IPS-NIHi7 (cell line): Measurements from ENCODE around the gene TMEM154.
"Not testable (repeated sequence)": the region's sequence is repeated elsewhere in the genome, so short reads cannot be mapped to it uniquely, and the experiment has no call there.

ENCODE experiments used
- DNase-seq: peaks from one replicate; pipeline ENCODE4 v3.0.0; 2012; ENCODE audit warnings: mixed read lengths; ENCODE audit errors: extremely low spot score

The TMEM154 gene

DNA sequence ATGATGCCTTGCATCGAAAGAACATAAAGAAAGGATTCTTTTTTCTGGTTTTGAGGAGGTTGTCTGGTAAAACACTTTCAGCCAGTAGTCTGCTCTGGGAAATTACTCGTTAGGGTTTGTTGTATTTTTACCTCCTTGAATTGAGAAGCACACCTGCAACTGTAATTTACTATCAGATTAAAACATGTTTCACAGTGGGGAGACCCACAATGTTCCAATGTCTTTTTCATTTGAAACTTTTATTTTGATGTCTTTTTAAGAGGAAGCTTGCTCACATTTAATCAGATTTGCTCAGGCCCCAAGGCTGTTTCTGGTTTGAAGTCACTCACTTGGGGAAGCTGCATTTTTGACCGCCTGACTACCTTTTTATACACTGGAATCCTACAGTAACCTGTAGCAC, 12.0 kb downstream of the TMEM154 start:
- no peak for DNase-seq

DNA sequence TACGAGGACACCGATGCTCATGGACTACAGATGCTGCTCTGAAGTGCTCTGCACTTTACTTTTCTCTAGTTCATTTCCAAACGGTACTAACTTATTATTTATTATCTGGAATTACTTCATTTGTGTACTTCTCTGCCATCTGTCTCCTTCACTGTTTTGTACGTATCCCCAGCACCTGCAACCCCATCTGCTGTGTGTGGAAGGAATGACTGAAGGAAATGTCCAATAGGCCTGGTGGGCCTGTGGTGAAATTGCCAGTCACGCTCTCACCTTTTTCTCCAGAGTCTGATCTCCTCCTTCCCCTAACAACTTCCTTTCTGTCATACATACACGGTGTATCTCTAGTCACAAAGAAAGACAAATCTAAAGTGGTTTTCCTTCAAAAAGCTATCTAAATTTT, 12.9 kb downstream of the TMEM154 start:
- DNase-seq = no peak

DNA sequence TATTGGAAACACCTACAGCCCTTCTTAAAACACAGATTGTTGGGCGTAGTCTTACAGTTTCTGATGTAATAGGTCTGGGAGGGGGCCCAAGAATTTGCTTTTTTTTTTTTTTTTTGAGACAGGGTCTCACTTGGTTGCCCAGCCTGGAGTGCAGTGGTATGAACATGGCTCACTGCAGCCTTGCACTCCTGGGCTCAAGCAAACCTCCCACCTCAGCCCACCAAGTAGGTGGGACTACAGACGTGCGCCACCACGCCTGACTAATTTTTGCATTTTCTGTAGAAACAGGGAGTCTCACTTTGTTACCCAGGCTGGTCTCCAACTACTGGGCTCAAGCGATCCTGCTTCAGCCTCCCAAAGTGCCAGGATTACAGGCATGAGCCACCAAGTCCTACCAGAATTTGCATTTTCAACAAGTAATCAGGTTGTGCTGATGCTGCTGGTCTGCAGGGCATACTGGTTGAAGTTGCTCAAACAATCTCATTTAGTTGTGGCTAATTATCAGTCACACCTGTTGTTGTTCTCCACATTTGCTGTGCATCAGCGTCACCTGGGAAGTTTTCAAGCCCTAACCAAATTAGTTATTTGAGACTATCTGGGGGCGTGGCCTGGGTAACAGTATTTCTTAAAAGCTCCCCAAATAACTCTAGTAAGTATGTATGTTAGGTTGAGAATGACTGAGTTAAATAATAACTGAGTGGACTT, 14.0 kb downstream of the TMEM154 start:
- no peak for DNase-seq

DNA sequence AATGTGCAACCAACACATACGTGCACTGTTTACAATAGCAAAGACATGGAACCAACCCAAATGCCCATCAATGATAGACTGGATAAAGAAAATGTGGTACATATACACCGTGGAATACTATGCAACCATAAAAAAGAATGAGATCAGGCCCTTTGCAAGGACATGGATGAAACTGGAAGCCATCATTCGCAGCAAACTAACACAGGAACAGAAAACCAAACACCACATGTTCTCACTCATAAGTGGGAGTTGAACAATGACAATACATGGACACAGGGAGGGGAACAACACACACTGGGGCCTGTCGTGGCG, 15.8 kb downstream of the TMEM154 start:
- DNase-seq = not testable (repeated sequence)

DNA sequence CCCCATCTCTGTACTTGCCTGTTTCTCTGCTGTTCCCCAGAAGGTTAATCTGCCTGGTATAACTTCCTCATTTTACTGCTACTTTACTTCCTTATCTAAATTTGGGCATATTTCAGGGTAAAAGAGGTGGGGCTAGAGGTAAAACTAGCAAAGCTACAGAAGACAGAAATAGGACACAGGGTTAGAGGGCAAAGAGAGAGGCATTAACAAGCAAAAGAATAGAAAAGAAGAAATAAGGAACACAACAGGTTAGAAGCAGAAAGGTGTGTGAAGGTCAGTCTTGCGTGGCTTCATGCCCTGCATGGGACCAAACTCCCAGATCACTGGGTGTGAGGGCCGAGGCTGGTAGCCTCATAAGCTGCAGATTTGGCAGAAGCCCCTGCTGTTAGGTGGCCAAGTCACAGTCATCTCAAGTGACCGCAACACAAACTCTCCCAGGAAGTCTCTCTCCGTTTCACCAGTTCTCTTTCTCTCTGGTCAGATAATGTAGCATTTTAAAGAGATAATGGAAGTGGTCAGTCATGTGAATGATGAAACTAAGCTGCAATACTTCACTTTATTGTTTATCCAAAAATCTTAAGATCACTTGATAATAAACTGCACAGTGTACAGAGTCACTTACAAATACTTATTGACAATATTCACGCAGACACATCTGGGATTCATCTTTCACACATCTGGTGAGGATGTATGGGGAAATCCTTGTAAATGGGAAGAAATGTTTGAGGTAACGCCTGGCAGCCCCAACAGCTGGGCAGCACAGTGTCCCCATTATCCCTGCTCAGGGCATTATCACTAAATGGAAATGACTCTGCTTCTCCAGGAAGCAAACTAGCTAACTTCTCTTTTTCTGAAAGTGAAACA, 16.4 kb downstream of the TMEM154 start:
- no peak for DNase-seq

DNA sequence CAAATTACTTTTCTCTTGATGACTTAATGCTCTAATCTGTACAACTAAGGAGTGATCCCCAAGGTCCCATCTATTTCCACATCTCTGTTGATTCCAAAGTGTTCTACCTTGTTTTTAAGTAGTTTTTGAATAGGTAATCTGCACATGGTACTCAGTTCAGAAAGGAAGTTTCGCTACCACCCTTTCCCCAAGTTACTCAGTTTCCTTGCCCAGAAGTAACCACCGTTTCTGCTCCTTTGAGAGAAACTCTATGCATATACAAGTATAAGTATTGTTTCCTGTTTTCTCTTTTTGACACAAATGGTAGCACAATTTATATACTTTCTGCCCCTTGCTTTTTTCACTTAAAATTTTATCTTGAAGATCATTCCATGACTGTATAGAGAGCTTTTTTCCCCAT, 18.1 kb downstream of the TMEM154 start:
- no peak for DNase-seq

DNA sequence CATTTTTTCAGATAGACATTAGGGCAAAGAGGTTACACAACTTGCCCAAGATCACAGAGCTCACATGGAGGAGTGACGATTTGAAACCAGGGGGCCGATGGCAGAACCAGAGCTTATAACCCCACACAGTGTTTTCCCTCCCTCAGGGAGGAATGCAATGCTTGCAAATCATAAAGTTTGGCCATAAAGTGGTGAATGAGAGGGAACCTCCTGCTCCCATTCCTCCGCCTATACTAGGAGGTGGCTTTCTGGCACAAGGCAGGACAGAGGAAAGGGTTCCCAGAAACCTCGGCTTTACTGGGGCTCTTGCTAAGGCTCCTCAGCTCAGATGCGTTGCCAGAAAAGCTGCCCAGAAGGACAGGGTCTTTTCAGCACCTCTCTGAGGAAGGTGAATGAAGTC, 19.3 kb downstream of the TMEM154 start:
- DNase-seq = no peak

DNA sequence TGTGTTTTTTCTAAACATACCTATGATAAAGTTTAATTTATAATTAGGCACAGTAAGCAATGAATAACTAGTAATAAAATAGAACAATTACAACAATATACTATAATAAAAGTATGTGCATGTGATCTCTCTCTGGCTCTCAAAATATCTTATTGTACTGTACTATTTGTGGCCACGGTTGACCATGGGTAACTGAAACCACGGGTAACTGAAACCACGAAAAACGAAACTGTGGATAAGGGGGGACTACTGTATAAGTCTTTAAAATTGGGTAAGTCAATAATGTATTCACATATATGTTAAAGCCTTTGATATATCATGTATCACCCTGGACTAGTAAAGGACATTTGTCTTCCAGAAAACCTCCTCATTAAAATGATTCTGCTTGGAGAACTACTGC, 20.0 kb downstream of the TMEM154 start:
- no peak for DNase-seq

DNA sequence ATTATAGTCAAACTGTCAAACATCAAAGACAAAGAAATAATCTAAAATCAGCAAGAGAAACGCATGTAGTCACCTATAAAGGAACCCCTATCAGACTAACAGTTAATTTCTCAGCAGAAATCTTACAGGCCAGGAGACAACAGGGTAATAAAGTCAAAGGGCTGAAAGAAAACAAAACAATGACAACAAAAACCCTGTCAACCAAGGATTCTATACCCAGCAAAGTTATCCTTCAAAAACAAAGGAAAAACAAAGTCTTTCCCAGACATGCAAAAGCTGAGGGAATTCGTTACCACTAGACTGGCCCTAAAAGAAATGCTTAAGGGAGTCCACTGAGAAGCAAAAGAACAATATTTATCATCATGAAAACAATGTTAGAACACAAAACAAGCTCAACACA, 22.1 kb downstream of the TMEM154 start:
- no peak for DNase-seq

DNA sequence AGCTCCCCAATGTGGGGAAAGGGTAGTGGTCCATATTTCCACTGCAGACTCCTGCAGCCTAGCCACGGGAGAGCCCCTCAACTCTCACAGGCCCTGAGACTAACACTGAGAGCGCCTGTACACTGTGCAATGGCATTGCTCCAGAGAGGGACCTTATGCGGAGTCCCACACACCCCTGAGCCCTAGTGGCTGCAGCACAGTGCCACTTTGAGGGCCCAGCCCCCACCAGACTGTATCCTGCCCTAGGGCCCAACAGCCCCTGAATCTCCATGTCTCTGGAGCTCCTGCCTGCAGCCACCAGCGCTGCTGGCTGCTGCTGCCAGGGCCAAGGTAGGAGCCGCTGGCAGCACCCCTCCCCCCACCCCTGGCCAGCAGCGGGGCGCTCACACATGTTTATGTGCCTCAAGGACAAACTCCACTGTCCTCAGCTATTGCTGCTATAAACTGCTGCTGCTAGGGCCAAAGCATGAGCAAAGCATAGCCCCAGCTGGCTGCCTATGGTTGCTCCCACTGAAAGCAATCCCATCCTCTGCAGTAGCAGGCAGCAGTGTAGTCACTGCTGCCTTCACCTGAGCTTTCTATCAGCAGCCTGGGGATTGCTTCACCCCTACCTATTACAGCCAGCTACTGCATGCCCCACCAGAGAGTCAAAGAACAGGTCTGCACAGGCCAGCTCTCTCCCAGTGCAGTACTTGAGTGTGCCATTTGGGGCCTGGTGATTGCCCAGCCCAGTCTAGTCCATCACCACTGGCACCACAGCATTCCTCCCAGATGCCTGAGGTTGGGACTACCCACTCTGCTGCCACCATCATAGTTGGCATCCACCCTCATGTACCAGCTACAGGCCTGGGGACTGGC, 24.3 kb downstream of the TMEM154 start:
- no peak for DNase-seq

DNA sequence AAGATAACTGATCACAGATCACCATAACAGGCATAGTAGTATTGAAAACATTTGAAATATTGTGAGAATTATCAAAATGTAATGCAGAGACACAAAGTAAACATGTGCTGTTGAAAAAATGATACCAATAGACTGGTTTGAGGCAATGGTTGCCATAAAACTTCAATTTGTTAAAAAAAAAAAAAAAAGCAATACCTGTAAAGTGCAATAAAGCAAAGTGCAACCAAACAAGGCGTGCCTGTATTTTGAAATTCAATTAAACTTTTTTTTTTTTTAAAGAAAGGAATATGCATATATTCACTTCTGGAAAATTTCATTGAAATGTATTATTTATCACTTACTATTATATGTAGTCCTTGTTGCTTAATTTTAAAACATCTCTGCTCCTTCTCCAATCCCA, 27.7 kb downstream of the TMEM154 start:
- DNase-seq = no peak

DNA sequence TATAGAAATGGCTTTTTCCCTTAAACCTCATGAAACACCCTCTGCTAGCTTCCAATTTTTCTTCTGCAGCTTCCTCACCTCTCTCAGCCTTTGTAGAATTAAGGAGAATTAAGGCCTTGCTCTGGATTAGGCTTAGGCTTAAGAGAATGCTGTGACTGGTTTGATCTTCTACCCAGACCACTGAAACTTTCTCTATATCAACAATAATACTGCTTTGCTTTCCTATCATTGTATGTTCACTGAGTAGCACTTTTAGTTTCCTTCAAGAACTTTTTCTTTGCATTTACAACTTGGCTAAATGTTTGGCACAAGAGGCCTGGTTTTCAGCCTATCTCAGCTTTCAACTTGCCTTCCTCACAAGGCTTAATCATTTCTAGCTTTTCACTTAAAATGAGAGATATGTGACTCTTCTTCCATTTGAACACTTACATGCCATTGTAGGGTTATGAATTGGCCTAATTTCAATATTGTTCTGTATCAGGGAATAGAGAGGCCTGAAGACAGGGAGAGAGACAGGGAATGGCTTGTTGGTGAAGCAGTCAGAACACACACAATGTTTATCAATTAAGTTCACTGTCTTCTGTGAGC, 28.2 kb downstream of the TMEM154 start:
- DNase-seq = no peak

DNA sequence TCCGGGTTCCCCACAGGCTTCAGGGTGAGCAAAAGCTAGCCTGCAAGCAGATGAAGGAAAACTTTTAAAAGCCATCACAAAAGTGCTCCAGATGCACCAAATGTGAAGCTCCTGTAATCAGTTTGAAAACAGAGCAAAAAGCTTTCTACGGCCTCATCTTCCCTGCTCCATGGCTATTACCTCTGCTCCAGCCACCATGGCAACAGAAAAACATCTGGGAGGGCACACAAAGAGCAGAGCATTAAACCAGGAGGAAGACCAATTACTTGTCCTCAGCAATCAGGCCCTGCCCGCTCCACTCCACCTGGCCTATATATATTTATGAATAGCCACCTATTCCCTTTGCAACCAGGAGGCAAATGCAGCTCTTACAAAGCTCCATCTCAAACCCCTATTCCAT, 33.6 kb downstream of the TMEM154 start:
- DNase-seq = no peak

DNA sequence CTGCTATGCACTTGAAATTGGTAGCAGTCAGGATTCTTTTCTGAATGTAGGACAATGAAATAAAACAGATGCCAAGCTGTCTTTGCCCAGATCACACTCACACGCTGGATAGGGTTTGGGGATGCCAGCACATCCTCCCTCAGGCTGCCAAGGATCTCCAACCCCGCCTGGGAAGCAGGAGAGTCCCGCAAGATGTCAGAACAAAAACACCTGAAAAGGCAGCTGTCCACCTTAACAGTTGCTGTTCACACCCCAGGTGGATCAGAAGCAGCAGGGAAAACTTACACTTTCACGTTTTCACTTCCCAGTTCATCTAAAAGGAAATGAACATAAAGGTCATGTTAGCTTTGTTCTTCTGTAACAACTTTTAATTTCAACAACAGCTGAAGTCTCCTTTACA, 35.7 kb downstream of the TMEM154 start:
- no peak for DNase-seq

DNA sequence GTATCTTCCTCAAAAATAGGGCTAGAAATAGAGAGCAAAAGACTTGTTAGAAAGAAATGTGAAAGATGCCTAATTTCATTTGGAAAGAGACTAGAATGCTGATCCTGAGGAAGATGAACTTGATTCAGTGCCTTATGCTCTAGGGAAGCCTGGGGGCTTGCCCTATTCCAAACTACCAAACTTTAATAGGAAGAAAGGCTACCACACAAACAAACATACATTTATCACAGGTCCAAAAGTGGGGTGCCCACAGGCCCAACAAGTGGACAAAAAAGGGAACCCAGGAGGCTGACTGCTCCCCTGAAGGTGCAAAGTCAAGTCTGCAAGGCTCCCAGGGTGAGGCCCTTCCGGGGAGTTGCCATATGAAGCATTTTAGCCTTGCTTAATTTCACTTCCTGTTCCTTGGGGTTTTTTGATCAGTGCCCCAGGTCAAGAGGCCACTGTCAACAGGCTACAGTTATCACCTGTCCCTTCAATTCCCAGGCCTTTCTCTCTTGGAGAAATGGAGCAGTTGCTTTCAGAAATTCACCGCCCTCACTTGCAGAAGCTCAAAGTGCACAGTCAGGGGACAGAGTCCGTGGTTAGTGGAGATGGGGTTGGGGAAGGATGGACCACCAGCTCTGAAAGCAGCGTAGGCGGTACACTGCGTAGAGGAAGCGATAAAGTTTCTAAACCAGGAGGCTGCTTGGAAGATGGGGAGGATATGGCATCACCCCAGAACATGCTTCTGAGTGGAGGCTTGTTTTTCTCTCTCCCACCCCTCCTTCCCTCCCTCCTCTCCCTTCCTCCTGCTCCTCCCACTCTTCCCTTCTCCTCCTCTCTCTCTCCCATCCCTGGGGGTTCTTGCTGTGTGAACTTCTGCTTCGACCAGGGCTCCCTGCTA, 36.4 kb downstream of the TMEM154 start:
- DNase-seq = no peak

DNA sequence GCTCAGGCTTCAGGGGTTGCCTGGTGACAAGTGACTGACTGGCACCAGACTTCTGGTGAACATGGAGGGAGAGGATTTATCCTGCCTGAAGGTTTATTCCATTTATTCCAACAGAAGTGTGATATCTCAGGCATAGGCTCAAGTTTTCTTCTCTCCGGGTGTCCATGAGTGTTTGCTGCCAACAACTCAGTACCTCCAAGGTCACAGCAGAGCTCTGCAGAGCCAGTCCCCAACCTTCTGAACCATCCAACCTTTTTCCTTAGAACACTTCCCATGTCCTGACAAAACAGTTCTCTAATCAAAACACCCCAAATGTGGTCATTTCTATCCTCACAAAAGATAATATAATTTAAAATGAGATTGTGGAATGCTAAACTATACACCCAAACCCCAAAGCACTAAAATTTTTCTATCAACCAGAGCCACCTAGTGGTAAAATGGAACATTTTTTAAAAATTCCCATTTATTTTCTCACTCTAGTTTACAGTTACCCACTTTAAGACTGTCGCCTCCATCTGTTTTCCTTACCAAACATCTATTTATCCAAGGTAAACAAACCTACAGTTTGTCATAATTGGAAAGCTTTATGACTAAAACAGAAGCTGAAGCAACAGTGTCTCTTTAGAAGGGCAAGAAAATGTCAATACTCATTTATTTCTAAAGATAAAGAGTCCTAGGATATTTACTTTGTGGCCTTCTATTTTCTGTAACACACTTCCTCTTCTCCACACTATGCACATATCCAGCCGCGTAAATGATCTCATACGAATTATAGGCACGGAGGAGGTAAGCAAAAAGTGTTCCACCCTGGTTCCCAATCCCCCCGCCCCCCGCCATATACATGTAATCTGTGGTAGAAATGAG, 39.5 kb downstream of the TMEM154 start:
- no peak for DNase-seq

DNA sequence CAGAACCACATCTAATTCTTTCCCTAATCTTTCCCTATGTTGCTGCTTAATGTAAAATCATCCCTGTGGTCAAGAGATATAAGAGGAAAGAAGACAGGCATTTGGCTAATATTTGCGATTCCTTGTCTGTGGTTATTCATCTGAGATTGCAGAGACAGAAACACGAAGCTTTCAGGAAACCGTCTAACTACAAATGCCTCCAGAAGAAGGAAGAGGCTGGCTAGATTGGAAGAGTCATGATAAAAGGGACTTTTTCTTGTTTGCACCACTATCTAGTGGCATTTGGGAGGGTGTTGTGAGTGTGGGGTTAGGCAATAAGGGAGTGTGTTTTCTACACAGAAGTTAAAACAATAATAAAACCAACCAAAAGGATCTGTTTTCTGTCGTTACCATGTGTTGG, 43.9 kb downstream of the TMEM154 start:
- no peak for DNase-seq

DNA sequence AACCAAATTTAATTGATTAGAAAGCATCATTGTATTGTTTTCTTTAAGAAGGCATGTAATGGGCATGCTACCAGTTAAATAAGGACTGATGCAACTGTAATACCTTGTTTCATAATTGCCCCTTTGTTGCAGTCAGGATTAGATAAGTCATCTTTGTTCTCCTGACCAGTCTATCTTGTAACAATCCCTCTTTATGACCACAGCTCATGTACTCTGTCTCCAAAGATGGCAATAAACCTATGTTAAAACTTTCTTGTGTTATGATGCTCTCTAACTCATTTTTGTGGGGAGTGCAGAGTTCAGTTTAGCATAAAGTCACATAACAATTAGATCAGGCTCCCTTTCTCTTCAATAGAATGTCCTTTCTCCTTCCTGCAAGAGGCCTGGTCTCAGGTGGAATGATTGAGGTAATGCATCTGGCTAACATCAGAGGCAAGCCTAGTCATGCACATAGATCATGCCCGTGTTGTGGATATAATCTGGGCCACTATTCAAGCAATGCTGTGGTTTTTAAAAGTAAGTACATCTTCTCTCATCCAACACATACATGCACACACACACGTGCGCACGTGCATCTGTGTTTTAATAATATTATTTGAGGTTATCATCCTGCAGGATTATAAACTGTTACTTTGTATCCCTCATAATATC, 45.6 kb downstream of the TMEM154 start:
- no peak for DNase-seq

DNA sequence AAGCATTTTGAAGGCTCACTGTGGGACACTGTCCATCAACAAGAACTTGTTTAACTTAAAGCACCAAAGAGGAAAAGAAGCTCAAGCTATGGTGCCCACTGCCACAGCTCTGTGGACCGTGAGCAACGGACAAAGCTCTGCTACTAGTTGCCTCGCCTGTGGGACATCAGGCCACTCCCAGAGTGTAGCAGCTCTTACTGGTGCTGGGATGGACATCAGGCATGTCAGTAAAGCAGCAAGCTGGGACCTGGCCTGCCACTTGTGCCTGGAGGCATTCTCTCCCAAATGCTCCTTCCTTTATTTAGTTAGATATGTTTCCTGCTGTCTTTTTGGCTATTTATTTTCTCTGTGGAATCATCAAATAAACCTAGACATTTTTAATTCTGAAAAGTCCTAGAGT, 46.7 kb downstream of the TMEM154 start:
- no peak for DNase-seq

DNA sequence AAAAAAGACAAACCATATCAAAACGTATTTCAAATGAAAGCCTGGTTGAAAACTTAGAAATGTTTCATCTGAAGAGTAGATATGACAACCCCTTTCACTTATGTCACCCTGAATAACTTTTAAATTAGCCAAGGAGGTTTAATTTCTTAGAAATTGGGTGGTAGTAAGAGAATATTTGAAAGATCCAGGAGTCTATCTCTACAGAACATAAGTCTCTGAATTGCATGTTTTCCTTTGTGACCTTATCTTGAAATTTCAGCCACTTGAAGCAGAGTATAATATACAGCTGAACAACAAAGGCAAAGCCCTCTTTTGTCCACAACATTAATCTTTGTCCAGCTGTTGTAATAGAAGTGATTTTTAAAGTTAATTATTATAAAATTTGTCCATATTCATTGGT, 49.5 kb downstream of the TMEM154 start:
- DNase-seq = no peak
